KBM-7 (cell line): Measurements from ENCODE around the gene MAL.

Experiments used
- DNase-seq: peaks from one replicate; pipeline ENCODE4 v3.0.0-alpha.2; 2015
- in situ Hi-C: fragments of 300-500 bp; cut with MboI; formaldehyde crosslinking; loops from 2 replicates; pipeline ENCODE4 v1.14.3; 2020; ENCODE audit warnings: low sequenced_read_pairs, low pct_unique_long_range_greater_than_20kb, mixed read lengths

The MAL gene

GRCh38 chr2:95025406-95026319, at the start of gene MAL:
MAL (plus strand) TSS chr2:95025708; CDS start chr2:95025793, 85 bp downstream.
- no peak for DNase-seq
- in situ Hi-C loops: no loop called here

- in situ Hi-C loops: no loop called here
- DNase-seq: no peak
Measured at GRCh38 chr2:94977826-94978225, 47.7 kb upstream of the MAL start.

- in situ Hi-C loops: no loop called here
- DNase-seq: no peak
Measured at GRCh38 chr2:94978917-94979316, 46.6 kb upstream of the MAL start.

DNA sequence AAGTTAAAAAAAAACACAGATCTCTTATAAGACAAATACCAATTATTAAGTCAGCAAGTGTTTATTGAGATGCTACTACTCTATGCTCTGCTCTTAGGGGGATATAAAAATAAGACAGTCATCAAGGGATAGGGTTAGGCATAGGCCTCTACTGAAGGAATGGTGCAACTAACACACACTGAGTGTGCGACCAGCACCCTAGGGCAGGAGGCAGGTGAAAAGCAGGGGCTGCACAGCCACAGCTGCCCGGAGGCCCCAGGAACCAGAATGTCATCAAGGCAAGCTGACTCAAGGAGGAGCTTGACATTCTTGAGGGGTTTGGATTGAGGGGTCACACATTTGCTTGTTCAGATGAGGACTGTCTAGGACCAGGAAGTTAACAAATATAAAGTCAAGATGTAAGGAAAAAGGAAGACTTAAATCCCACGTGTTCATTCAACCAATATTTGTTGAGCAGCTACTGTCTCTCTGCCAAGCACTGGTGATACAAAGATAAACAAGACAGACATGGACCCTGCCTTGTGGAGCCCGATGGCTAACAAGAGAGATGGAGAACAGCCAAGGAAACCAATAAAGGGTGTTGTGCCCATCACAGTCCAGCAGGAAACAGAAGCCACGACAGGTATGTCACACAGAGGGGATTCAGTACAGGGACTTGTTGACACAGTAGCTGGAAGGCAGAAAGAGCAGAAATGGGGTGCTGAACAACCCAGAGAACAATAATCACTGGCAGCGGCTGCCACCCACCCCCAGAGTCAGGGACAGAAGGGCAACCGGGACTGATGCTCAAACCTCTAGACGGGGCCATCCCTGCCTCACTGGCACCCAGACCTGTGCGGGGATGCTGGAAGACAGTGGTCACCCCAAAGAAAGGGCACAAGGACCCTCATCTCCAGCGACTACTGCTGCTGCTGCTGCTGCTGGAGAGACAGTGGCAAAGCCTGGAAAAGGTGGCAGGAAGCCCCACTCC, 45.8 kb upstream of the MAL start:
- DNase-seq: no peak
- in situ Hi-C loops: no loop called here

DNA sequence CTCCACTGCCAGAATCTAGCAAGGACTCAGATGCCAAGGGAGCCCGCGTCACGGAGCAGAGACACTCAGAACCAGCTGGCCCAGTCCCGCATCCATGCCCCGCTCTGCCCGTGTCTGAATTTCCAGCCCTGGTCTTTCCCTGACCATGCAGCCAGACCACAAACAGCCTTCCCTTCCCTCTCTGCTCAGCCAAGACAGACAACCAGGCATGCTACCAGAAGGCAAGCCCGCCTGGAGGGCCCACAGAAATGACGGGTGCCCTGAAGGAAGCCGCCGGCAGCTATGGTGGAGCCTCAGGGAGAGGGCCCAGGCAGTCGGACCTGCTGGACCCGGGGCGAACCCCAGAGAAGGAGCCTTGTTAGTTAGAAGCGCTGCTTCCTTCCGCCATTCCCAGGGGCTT, 45.1 kb upstream of the MAL start:
- DNase-seq: no peak
- in situ Hi-C loops: no loop called here

DNA sequence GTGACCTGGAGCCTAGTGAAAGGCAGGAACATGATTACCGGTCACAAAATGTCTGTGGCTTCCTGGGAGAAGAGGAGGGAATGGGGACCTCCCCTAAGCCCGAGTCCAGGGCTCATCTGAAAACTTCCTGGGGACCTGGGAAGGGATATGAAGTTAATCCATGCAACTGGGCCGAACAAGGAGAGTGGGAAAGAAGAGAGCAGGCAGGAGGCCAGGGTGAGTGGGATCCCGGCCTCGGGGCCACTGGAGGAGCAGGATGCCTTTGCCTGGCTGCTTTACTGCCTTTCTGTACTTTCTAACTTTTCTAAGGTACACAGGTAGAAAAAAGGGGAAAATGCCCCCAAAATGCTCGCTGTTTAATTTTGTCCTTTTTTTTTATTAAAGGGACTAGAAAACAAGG, 43.4 kb upstream of the MAL start:
- in situ Hi-C loops: no loop called here
- no peak for DNase-seq

DNA sequence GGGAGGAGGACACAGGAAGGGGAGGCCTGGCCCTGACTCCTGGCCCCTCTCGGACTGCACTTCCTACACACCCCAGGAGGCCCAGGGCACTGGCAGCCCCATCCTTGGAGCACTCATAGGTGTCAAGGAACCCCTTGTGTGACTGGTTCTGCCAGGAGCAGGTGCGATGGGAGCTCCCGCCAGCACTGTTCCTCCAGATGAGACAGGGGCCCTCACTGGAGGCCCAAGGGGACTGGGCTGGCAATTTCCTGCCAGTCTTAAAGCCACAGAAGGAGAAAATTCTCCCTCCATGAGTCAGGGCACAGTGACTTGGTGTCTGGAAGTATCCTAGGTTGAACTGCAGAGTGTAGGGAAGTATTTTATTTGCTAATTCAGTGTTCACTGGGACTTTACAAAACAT, 42.8 kb upstream of the MAL start:
- DNase-seq: no peak
- in situ Hi-C loops: no loop called here

DNA sequence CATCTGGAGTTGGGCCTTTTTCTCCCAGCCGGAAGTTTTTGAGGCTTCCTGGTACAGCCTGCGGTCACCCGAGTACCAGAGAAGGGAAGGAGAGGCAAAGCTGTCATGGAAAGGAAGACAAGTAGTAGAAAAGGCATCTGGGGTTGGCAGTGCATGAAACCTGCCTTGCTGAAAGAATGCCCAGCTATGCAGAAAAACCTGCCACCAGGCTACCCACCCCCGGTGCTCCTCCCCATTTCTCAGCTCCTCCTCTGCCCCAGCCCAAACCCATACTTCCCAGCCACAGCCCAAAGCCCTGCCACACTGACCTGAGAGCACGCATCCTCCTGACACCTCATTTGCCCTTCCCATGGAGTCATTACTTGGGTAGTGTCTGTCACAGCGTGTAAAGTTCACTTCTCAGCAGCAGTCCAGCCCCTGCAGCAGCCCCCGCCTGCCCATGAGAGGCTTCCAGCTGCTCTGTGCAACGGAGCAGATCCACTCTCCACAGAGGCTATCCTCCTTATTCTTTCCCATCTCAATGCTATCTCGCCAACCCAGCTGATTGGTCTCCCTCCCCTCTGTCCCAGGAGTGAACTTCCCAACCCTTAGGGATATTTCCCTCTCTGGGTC, 40.4 kb upstream of the MAL start:
- in situ Hi-C loops: no loop called here
- peak; percentile 12 for DNase-seq

GRCh38 chr2:94985636-94986035, 39.9 kb upstream of the MAL start:
- in situ Hi-C loops: no loop called here
- no peak for DNase-seq

GRCh38 chr2:94986392-94986963, 39.0 kb upstream of the MAL start:
- DNase-seq: peak; percentile 40
- in situ Hi-C loops: no loop called here

DNA sequence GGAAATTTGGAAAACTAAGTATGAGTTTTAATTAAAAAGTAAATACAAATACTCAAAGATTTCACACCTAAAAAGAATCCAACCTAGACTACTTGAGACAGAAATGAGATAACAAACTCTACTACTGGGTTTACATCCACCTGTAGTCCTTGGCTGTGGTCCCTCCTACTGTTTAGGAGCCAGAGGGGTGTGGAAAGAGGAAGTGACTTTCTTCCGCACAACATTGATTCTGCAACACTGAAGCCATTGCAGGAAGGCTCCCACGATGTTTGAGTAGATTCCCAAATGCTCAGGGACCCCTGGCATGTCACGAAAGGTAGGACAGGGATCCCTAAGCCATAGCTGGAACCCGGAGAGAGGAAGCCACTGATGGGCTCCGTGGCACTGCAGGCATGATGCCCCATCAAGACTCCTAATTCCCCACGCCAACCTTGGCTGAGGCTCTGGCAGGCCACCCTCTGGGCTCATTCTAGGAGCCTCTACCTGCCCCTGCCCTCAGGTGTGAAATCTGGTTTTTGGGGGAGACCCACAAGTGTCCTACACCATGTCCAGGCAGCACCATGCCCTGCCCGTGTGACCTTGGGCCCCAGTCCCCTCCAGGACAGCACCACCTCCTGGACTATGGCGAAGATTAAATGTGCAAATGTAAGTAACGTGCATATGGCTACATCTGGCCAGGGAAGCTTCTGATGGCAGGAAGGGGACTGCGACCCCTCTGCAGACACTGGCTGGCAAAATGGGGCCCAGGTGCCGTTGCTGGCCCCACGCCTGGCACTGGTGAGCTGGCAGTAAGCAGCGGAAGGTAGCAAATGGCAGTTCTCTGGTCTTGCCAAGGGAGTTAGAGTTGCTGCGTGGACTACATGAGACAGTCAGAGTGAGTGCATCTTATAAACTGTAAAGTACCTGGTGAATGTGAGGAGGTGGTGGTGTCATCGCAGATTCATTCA, 38.2 kb upstream of the MAL start:
- in situ Hi-C loops: no loop called here
- DNase-seq: peak; percentile 9

GRCh38 chr2:94990956-94991355, 34.6 kb upstream of the MAL start:
- in situ Hi-C loops: no loop called here
- DNase-seq: no peak

DNA sequence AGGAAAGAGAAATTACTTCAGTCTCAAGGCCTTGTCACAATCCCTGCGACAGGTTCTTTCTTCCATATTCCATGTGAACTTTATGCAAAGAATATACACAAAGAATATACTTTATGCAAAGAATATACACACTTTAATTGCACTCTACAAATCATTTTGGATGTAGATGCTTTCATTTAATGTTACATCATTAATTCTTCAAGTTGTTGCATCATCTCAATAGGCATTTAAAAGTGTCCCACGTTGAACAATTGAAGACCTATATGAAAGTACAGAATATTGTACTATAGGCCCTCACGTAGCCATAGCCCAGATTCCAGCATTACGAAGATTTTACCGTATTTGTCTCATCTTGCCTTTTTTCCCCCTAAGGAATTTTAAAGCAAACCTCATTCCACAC, 33.1 kb upstream of the MAL start:
- DNase-seq: no peak
- in situ Hi-C loops: no loop called here

DNA sequence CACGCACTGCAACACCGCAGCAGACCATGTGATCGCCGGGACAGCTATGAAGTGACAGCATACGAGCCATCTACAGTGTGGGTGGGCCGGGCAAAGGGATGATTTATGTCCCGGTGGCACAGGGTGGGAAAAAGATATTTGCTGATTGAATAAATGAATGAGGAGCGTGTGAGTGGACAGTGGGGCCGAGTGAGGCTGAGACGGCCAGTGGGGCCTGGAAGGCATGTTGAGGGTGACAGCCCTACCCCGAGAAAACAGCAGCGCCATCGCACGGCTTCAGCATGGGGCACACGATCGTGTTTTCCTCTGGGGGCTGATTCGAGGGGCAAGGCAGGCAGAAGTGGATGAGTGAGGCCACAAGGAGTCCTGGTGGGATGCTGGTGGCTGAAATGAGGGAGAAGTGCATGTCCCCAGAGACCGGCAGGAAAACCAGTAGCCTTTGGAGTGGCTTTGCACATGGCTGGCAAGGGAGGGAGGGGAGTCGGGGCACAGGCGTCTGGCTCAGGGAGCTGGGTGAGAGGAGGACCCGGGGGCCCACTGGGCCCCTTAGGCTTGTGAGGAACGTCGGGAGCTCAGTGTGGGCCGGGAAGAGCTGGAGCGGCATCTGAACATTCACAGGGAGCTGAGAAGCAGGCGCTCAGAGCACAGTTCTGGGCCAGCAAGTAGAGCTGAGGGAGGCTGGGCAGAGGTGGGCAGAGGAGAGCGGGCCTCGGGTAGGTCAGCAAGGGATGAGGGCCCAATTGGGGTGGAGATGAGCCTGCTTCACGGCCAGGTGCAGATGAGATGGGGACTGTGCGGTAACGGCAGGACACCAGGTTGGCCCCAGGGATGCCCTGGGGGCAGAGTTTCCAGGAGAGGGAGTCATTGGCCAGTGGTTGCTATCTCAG, 32.1 kb upstream of the MAL start:
- in situ Hi-C loops: no loop called here

GRCh38 chr2:94994063-94994913, 31.2 kb upstream of the MAL start:
- in situ Hi-C loops: no loop called here
- DNase-seq: no peak

More for the DNA sequence above, 32.1 kb upstream of the MAL start:
- no peak for DNase-seq

GRCh38 chr2:94994914-94995552, 30.5 kb upstream of the MAL start:
- DNase-seq: no peak
- in situ Hi-C loops: no loop called here
